HCT116 (cell line): Measurements from ENCODE around the gene WSB1. TPM values are rescaled to one million over a fixed set of nuclear protein-coding genes. Genes with fewer than 3 reads are reported as not detected.

Experiments
- ATAC-seq: fragments of 200-7000 bp; cut with Tn5 transposase; 2 replicates; pipeline ENCODE4 v1.9.1; 2020; ENCODE audit warnings: mild to moderate bottlenecking, moderate library complexity
- BruUV-seq: library from RNA; stranded (reverse); fragments of 400-500 nt; replicated peaks from 2 replicates; lab custom pipeline; 2021; lab: Mats Ljungman, UMichigan
- CTCF ChIA-PET: fragments of 300-600 bp; sonication (Branson Sonifier 250); formaldehyde crosslinking; loops from one replicate; lab custom pipeline; 2021; ENCODE audit warnings: antibody characterized with exemption; lab: Charles Lee
- POLR2A ChIA-PET: fragments of 300-600, 350-600 bp; sonication (Branson Sonifier 250); formaldehyde crosslinking; loops from one replicate; lab custom pipeline; 2021; ENCODE audit warnings: antibody characterized with exemption; lab: Charles Lee
- RAD21 ChIA-PET, 2 experiments: fragments of 300-600 bp; sonication (Branson Sonifier 250); formaldehyde crosslinking; loops; one replicate each; lab custom pipeline; 2023; ENCODE audit warnings: low total read pairs in 2 of 2; ENCODE audit not compliant: uncharacterized antibody in 2 of 2, unreplicated experiment in 2 of 2, low non-redundant PET in 1 of 2; lab: Charles Lee
- DNase-seq: peaks from one replicate; pipeline ENCODE4 v3.0.0-alpha.2; 2010; ENCODE audit warnings: low read depth, low spot score
- H2AFZ ChIP-seq: fragments of 200-600 bp; shearing (Covaris generic), sonication (generic); 2 replicates; pipeline ENCODE4 v1.6.1; 2017; ENCODE audit warnings: low read depth, mixed run types, mixed read lengths, antibody characterized with exemption, low read length; ENCODE audit not compliant: poor library complexity, severe bottlenecking
- H3K27ac ChIP-seq: 2 replicates; pipeline ENCODE4 v1.5.1; 2012; ENCODE audit warnings: low read depth, low read length
- H3K27me3 ChIP-seq: fragments of 200-600 bp; sonication (generic); 2 replicates; pipeline ENCODE4 v1.6.1; 2016; ENCODE audit warnings: mixed run types, low read length, mixed read lengths; ENCODE audit not compliant: insufficient read depth
- H3K36me3 ChIP-seq, 2 experiments: fragments of 200-500 bp in 1 of 2; fragments of 200-600 bp in 1 of 2; sonication (Bioruptor generic) in 1 of 2; sonication (generic) in 1 of 2; 2 replicates each; pipeline versions ENCODE4 v1.5.1 to v1.6.1; 2014 to 2016; ENCODE audit warnings: low read length in 2 of 2, inconsistent platforms in 1 of 2, mixed read lengths in 1 of 2, mixed run types in 1 of 2; ENCODE audit not compliant: insufficient read depth in 2 of 2, control insufficient read depth in 1 of 2
- H3K4me1 ChIP-seq, 2 experiments: fragments of 200-600 bp in 1 of 2; sonication (generic) in 1 of 2; 2 replicates each; pipeline versions ENCODE4 v1.5.1 to v1.6.1; 2012 to 2017; ENCODE audit warnings: low read length in 2 of 2, inconsistent platforms in 1 of 2, mild to moderate bottlenecking in 1 of 2, mixed read lengths in 1 of 2, mixed run types in 1 of 2, moderate library complexity in 1 of 2; ENCODE audit not compliant: insufficient read depth in 2 of 2, control insufficient read depth in 1 of 2
- H3K4me2 ChIP-seq: fragments of 200-600 bp; sonication (generic); 2 replicates; pipeline ENCODE4 v1.6.1; 2017; ENCODE audit warnings: mixed run types, low read length, mixed read lengths
- H3K4me3 ChIP-seq, 2 experiments: fragments of 200-600 bp in 1 of 2; sonication (generic) in 1 of 2; replicated peaks in 1 of 2; 2 replicates each; pipeline ENCODE4 v1.5.1; 2011 to 2016; ENCODE audit warnings: low read length in 2 of 2, control low read depth in 1 of 2, low read depth in 1 of 2, mild to moderate bottlenecking in 1 of 2, mixed read lengths in 1 of 2, mixed run types in 1 of 2
- H3K79me2 ChIP-seq: fragments of 200-600 bp; sonication (generic); 2 replicates; pipeline ENCODE4 v1.6.1; 2017; ENCODE audit warnings: mild to moderate bottlenecking, mixed run types, low read length, moderate library complexity, mixed read lengths; ENCODE audit not compliant: insufficient read depth
- H3K9ac ChIP-seq: fragments of 200-600 bp; sonication (generic); 2 replicates; pipeline ENCODE4 v1.6.1; 2016; ENCODE audit warnings: low read length, mixed read lengths
- H3K9me2 ChIP-seq: fragments of 200-600 bp; sonication (generic), shearing (Covaris generic); 2 replicates; pipeline ENCODE4 v1.6.1; 2017; ENCODE audit warnings: mixed run types, mild to moderate bottlenecking, moderate library complexity; ENCODE audit not compliant: insufficient read depth
- H3K9me3 ChIP-seq, 2 experiments: fragments of 200-500 bp in 1 of 2; fragments of 200-600 bp in 1 of 2; sonication (Bioruptor generic) in 1 of 2; sonication (generic) in 1 of 2; 2 replicates each; pipeline ENCODE4 v1.6.1; 2014 to 2017; ENCODE audit warnings: low read length in 2 of 2, mixed read lengths in 2 of 2, inconsistent platforms in 1 of 2, low read depth in 1 of 2, mild to moderate bottlenecking in 1 of 2, mixed run types in 1 of 2, moderate library complexity in 1 of 2; ENCODE audit not compliant: control insufficient read depth in 1 of 2, insufficient read depth in 1 of 2
- H4K20me1 ChIP-seq: fragments of 200-600 bp; sonication (generic), shearing (Covaris generic); 2 replicates; pipeline ENCODE4 v1.6.1; 2017; ENCODE audit warnings: mixed run types, mild to moderate bottlenecking, moderate library complexity; ENCODE audit not compliant: insufficient read depth
- CBX3 ChIP-seq: IDR thresholded peaks from 2 replicates; pipeline ENCODE4 v1.6.1; 2012; ENCODE audit warnings: low read depth
- CEBPB ChIP-seq: IDR thresholded peaks from 2 replicates; pipeline ENCODE4 v1.6.1; 2012; ENCODE audit warnings: low read depth
- CTCF ChIP-seq, 3 experiments: fragments of 200-600 bp in 1 of 3; sonication (generic) in 1 of 3; IDR thresholded peaks in 2 of 3; conservative IDR thresholded peaks in 1 of 3; 2 replicates each; pipeline ENCODE4 v1.5.1; 2012 to 2017; ENCODE audit warnings: low read depth in 2 of 3, low read length in 2 of 3, antibody characterized with exemption in 1 of 3, borderline replicate concordance in 1 of 3, control low read depth in 1 of 3, mild to moderate bottlenecking in 1 of 3, mixed read lengths in 1 of 3, mixed run types in 1 of 3, moderate library complexity in 1 of 3; ENCODE audit not compliant: insufficient read depth in 1 of 3
- EGR1 ChIP-seq: IDR thresholded peaks from 2 replicates; pipeline ENCODE4 v1.6.1; 2012; ENCODE audit warnings: low read depth
- ELF1 ChIP-seq: IDR thresholded peaks from 2 replicates; pipeline ENCODE4 v1.6.1; 2012; ENCODE audit warnings: low read depth, borderline replicate concordance
- EZH2phosphoT487 ChIP-seq: fragments of 200-600 bp; IDR thresholded peaks from 2 replicates; pipeline ENCODE4 v1.6.1; 2018; ENCODE audit warnings: antibody characterized with exemption, borderline replicate concordance
- JUND ChIP-seq: IDR thresholded peaks from 2 replicates; pipeline ENCODE4 v1.6.1; 2012
- POLR2A ChIP-seq: IDR thresholded peaks from 2 replicates; pipeline ENCODE4 v1.7.0; 2011; ENCODE audit warnings: borderline replicate concordance; ENCODE audit not compliant: insufficient read depth, insufficient read length; ENCODE audit errors: extremely low read depth
- POLR2AphosphoS5 ChIP-seq: IDR thresholded peaks from 2 replicates; pipeline ENCODE4 v1.6.1; 2011; ENCODE audit warnings: mild to moderate bottlenecking, low read depth, low read length, moderate library complexity
- RAD21 ChIP-seq: IDR thresholded peaks from 2 replicates; pipeline ENCODE4 v1.6.1; 2012; ENCODE audit warnings: low read depth, mild to moderate bottlenecking
- SIN3A ChIP-seq: IDR thresholded peaks from 2 replicates; pipeline ENCODE4 v1.6.1; 2012; ENCODE audit warnings: low read depth
- SRF ChIP-seq: IDR thresholded peaks from 2 replicates; pipeline ENCODE4 v1.6.1; 2012; ENCODE audit warnings: low read depth
- YY1 ChIP-seq: IDR thresholded peaks from 2 replicates; pipeline ENCODE4 v1.6.1; 2011; ENCODE audit warnings: low read length, low read depth, moderate library complexity, mild to moderate bottlenecking; ENCODE audit not compliant: insufficient replicate concordance; ENCODE audit errors: extremely low read depth
- intact Hi-C: fragments of 100-400 bp; cut with micrococcal nuclease; formaldehyde crosslinking; loops from 2 replicates; pipeline ENCODE4 v1.10.0; 2022
- total RNA-seq: library from RNA; stranded (reverse); gene quantifications from one replicate; pipeline ENCODE4 v1.2.1, GENCODE V29; 2021; ENCODE audit not compliant: unreplicated experiment
- TF ChIP-seq, protein P1 (sequence below): IDR thresholded peaks from 2 replicates; pipeline ENCODE4 v1.6.1; 2011; ENCODE audit warnings: mild to moderate bottlenecking, low read length, moderate library complexity; ENCODE audit not compliant: insufficient replicate concordance; ENCODE audit errors: extremely low read depth
- TF ChIP-seq, protein P2 (sequence below): IDR thresholded peaks from 2 replicates; pipeline ENCODE4 v1.6.1; 2012

WSB1 gene
- total RNA-seq, 1 experiment from 2014 or later = 88.0 TPM

DNA sequence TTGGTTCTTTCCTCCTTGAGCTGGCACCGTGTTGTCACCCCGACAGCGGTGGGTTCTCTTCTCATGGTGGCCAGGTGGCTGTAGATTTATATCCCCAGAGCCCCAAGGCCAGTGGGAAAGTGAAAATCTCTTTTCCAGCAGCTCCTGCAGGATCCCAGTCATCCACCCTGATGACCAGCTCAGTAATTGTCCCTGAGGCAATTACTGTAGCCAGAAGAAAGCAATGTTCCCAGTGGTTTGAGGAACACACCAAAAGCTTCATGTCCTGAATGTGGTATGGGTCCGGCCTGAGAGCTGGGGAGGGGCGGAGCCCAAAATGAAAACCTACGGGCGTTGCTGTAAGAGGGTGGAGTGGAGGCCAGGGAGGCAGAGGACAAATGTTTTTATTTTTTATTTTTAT, 69.0 kb downstream of the WSB1 start:
- no peak for ATAC-seq
- Histone ChIP-seq H3K9ac (no peak overlapping the region), H3K4me3 (no peak overlapping the region), H3K27me3 (no peaks in the 10 kb centered on the region), H3K4me1 (no peaks in the 10 kb centered on the region), H3K79me2 (no peaks in the 10 kb centered on the region), H3K9me2 (no peaks in the 10 kb centered on the region), H4K20me1 (no peaks in the 10 kb centered on the region), H3K4me2 (no peak overlapping the region), H2AFZ (no peak overlapping the region), H3K9me3 (no peaks in the 10 kb centered on the region), H3K27ac (no peak overlapping the region), H3K36me3 (no peaks in the 10 kb centered on the region)
- no TSS peak for BruUV-seq
- RAD21 ChIA-PET = no interaction called here
- POLR2A ChIA-PET = no interaction called here
- no peak for DNase-seq
- no peak for TF ChIP-seq CTCF (IDR thresholded peaks at IDR 0.05 in 2 of 3, conservative IDR thresholded peaks at IDR 0.05 in 1 of 3; ENCODE audit: borderline replicate concordance in 1 of 3, insufficient read depth in 1 of 3, low read depth in 2 of 3, low read length in 2 of 3)
- no peak for TF ChIP-seq SIN3A
- TF ChIP-seq JUND = no peak
- no peak for TF ChIP-seq SRF
- TF ChIP-seq POLR2A = no peak
- TF ChIP-seq YY1 = no peak
- TF ChIP-seq, protein P1, sequence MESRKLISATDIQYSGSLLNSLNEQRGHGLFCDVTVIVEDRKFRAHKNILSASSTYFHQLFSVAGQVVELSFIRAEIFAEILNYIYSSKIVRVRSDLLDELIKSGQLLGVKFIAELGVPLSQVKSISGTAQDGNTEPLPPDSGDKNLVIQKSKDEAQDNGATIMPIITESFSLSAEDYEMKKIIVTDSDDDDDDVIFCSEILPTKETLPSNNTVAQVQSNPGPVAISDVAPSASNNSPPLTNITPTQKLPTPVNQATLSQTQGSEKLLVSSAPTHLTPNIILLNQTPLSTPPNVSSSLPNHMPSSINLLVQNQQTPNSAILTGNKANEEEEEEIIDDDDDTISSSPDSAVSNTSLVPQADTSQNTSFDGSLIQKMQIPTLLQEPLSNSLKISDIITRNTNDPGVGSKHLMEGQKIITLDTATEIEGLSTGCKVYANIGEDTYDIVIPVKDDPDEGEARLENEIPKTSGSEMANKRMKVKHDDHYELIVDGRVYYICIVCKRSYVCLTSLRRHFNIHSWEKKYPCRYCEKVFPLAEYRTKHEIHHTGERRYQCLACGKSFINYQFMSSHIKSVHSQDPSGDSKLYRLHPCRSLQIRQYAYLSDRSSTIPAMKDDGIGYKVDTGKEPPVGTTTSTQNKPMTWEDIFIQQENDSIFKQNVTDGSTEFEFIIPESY = no peak
- TF ChIP-seq EZH2phosphoT487 = no peak
- TF ChIP-seq CEBPB = no peak
- TF ChIP-seq ELF1 = no peak
- no peak for TF ChIP-seq POLR2AphosphoS5
- TF ChIP-seq EGR1 = no peak
- TF ChIP-seq RAD21 = no peak
- TF ChIP-seq, protein P2, sequence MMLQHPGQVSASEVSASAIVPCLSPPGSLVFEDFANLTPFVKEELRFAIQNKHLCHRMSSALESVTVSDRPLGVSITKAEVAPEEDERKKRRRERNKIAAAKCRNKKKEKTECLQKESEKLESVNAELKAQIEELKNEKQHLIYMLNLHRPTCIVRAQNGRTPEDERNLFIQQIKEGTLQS = no peak
- no peak for TF ChIP-seq CBX3
- intact Hi-C loops = no loop called here
- CTCF ChIA-PET = interaction anchor here (1.2 kb wide), 1 partner anchor 237 kb away, joined by 3 read pairs; no protein-coding TSS in a partner anchor
